ENCODE measurements around the gene WAPL. TPM values are rescaled to one million over a fixed set of nuclear protein-coding genes. Genes with fewer than 3 reads are reported as not detected.

WAPL gene
- total and polyA plus RNA-seq, 2 of the 13 experiments (the other 11 are each of a cell fraction or from before 2014, with no cell fraction given) = 13.2 to 43.5 TPM

- TF ChIP-seq TCF12 (IDR thresholded peaks at IDR 0.05) (no peak), TCF12 (CRISPR knock-in tag; IDR thresholded peaks at IDR 0.05) (no peak), RAD51 (IDR thresholded peaks at IDR 0.05; ENCODE audit: borderline replicate concordance) (peak; percentile 7; the same call in 1 of the 2 replicates), ARID2 (CRISPR knock-in tag; IDR thresholded peaks at IDR 0.05; ENCODE audit: borderline replicate concordance) (no peak), MXI1 (IDR thresholded peaks at IDR 0.05; ENCODE audit: borderline replicate concordance, low read depth, low read length) (peak; percentile 45; the same call in 1 of the 3 replicates), ZNF441 (CRISPR knock-in tag; IDR thresholded peaks at IDR 0.05; ENCODE audit: borderline replicate concordance) (0 out of 2 replicates have a peak, but pooled peaks have one; percentile 56), CHD4 (IDR thresholded peaks at IDR 0.05; ENCODE audit: borderline replicate concordance, low read length) (peak; percentile 97; the same call in 1 of the 2 replicates), ZNF766 (CRISPR knock-in tag; IDR thresholded peaks at IDR 0.05; ENCODE audit: borderline replicate concordance) (peak; percentile 71; the same call in 1 of the 2 replicates), ZNF709 (CRISPR knock-in tag; IDR thresholded peaks at IDR 0.05) (0 out of 2 replicates have a peak, but pooled peaks have one; percentile 27), ZNF710 (CRISPR knock-in tag; IDR thresholded peaks at IDR 0.05; ENCODE audit: borderline replicate concordance) (0 out of 2 replicates have a peak, but pooled peaks have one; percentile 45), MED1 (CRISPR knock-in tag; IDR thresholded peaks at IDR 0.05) (peak; percentile 71; the same call in 1 of the 2 replicates), ZNF781 (CRISPR knock-in tag; IDR thresholded peaks at IDR 0.05; ENCODE audit: borderline replicate concordance, not compliant biosample characterization) (no peak), KMT2A (CRISPR knock-in tag; IDR thresholded peaks at IDR 0.05) (no peak), SP2 (CRISPR knock-in tag; IDR thresholded peaks at IDR 0.05) (no peak), TAF15 (IDR thresholded peaks at IDR 0.05; ENCODE audit: low read depth, low read length, poor library complexity, severe bottlenecking) (no peak), ZNF629 (CRISPR knock-in tag; conservative IDR thresholded peaks at IDR 0.05) (no peak), ZNF362 (CRISPR knock-in tag; IDR thresholded peaks at IDR 0.05; ENCODE audit: borderline replicate concordance) (peak; percentile 91; the same call in 1 of the 2 replicates), FOSL1 (CRISPR knock-in tag; IDR thresholded peaks at IDR 0.05; ENCODE audit: borderline replicate concordance) (peak; percentile 44; the same call in 1 of the 2 replicates), ZNF784 (CRISPR knock-in tag; IDR thresholded peaks at IDR 0.05; ENCODE audit: borderline replicate concordance) (0 out of 2 replicates have a peak, but pooled peaks have one; percentile 27), MXD4 (CRISPR knock-in tag; IDR thresholded peaks at IDR 0.05) (no peak; the same call in 1 of the 2 replicates), ZNF3 (CRISPR knock-in tag; IDR thresholded peaks at IDR 0.05) (peak; percentile 47; the same call in 1 of the 2 replicates), FOXA3 (CRISPR knock-in tag; IDR thresholded peaks at IDR 0.05) (peak; percentile 74), FOXK2 (IDR thresholded peaks at IDR 0.05) (peak; percentile 83), GLI4 (CRISPR knock-in tag; IDR thresholded peaks at IDR 0.05; ENCODE audit: borderline replicate concordance) (0 out of 2 replicates have a peak, but pooled peaks have one; percentile 34), ZFP82 (CRISPR knock-in tag; IDR thresholded peaks at IDR 0.05; ENCODE audit: borderline replicate concordance) (no peak), ERF (CRISPR knock-in tag; IDR thresholded peaks at IDR 0.05) (peak; percentile 80), ZNF24 (IDR thresholded peaks at IDR 0.05) (no peak; the same call in 1 of the 2 replicates)
Measured at GRCh38 chr10:86410542-86411124, 111.0 kb downstream of the WAPL start (continued).
